Epidermal melanocyte (primary cell): ENCODE measurements around the gene DHRS9.

Source experiments
- DNase-seq: peaks from one replicate; pipeline ENCODE4 v3.0.0; 2011; ENCODE audit warnings: low spot score; ENCODE audit not compliant: insufficient read length

The DHRS9 gene

DNA sequence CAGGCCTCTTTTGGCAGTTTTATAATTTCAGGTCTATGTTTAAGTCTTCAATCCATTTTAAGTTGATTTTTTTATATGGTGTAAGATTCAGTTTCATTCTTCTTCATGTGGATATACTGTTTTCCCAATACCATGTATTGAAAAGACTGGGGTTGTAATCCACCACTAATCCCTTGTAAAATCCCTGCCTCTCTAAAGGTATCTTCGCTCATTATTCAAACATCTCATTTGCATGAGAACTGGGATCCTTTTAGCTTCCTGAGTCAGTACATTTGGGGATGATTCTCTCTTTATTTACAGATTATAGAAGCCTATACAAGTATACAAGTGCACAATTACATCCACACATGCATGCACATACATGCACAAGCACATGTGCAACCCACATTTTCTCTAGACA, 25.3 kb downstream of the DHRS9 start:
- no peak for DNase-seq

DNA sequence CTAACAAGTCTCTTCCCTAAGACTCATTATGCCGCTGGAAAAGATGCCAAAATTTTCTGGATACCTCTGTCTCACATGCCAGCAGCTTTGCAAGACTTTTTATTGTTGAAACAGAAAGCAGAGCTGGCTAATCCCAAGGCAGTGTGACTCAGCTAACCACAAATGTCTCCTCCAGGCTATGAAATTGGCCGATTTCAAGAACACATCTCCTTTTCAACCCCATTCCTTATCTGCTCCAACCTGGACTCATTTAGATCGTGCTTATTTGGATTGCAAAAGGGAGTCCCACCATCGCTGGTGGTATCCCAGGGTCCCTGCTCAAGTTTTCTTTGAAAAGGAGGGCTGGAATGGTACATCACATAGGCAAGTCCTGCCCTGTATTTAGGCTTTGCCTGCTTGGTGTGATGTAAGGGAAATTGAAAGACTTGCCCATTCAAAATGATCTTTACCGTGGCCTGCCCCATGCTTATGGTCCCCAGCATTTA, 26.3 kb downstream of the DHRS9 start:
- DNase-seq: peak; percentile 70

GRCh38 chr2:169104848-169105247, 35.5 kb downstream of the DHRS9 start:
- DNase-seq: no peak

DNA sequence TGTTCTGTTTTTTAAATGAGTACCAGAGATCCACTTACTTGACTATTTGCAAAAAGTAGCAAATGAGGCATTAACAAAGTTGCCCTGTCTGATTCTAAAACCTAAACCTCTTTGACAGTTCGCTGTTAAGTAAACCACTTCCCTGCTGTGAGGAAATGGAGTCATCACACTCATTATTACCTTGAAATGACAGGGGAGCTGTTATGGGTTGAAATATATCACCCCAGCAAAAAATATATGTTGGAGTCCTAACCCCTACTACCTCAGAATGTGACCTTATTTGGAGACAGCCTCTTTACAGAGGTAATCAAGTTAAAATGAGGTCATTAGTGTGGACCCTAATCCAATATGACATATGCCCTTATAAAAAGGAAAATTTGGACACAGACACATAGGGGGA, 36.1 kb downstream of the DHRS9 start:
- no peak for DNase-seq

DNA sequence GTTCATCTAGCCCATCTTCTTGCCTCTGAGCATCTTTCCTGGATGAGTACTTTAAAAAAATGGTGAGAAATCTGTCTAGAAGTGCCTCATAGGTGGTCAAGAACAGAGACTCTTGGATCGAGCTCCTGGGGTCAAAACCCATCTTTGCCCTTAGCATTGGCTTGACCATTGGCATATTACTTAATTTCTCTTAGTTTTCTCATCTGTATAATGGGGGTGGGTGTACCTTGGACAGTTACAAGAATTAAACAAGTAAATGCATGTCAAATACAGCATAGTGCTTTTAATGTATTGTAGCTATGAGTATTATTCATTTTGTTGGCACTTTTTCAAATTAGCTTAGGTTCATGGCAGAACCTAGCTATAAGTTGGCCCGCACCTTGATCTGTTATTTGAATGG, 36.8 kb downstream of the DHRS9 start:
- no peak for DNase-seq

GRCh38 chr2:169106563-169107545, 37.5 kb downstream of the DHRS9 start:
- DNase-seq: no peak

DNA sequence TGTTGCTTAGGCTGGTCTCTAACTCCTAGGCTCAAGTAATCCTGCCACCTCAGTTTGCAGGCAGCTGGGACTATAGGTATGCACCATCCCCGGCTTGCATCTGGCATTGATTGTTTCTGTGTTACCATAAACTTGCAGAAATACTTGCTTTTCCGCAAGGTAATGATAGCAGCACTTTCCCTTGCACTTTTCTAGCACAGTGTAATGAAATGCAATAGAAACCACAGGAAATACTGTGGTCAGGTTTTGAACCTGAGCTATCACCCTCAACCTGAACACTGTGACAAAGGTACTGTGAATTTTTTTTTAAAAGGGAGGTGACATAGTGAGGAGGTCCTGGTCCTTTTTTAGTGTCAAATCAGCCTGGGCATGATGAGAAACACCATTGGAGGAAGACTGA, 38.3 kb downstream of the DHRS9 start:
- no peak for DNase-seq

- no peak for DNase-seq
Observed at GRCh38 chr2:169108099-169108884, 38.9 kb downstream of the DHRS9 start.

GRCh38 chr2:169109502-169110409, 40.4 kb downstream of the DHRS9 start:
- DNase-seq: peak; percentile 86

- DNase-seq: no peak
Observed at GRCh38 chr2:169110419-169110818, 41.1 kb downstream of the DHRS9 start.

DNA sequence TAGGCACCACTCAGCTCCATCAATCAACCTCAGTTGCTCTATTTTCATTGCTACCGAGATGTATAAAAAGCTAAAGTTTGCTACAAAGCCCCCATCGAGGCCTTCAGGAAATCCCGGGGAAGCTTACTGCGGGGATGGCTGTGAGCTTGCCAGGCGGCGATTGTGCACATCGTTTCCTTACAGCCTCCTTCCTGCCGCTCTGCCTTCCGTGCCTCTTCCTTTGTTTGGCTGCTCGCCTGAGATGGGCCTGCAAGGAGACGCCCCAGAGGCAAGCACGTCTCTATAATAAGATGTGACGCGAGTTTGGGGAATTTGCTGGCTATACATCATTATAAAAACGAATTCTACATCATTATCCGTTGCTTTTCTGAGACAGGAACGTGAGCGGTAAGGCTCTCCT, 41.6 kb downstream of the DHRS9 start:
- no peak for DNase-seq

DNA sequence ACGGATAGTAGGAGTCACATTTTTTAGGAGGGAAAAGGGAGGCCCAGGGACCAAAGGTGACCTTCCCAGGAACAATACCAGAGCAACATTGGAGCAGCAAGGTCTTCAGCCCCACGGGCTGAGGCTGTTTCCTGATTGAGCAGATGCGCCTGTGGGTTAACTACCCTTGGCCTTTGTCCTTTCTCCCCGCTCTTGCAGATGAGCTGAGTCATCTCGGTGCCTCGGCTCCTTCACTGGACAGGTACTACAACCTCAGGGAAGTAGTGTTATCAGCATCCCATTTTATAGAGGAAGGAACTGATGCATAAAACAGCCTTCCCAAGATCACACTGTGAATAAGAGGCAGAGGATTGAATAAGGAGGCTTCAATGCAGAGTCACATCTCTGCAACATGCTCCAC, 43.5 kb downstream of the DHRS9 start:
- DNase-seq: no peak

DNA sequence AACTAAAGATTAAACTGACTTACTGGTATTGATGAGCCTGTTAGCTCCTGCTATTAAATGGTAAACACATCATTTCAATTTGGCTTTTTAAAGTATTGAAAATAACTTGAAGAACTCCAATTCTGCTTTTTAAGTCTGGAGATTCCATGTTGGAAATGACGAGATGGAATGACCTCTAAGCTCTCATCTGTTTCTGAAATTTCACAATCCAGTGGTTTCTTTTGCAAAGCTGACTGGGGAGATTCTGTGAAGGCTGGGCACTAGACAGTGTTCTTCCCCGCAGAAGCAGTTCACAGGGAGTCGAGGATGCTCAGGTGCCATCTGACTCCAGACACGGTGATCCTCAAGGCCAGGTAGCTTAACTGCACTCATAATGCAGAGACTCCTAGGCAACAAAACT, 44.7 kb downstream of the DHRS9 start:
- DNase-seq: no peak

GRCh38 chr2:169116327-169116726, 47.0 kb downstream of the DHRS9 start:
- DNase-seq: no peak

DNA sequence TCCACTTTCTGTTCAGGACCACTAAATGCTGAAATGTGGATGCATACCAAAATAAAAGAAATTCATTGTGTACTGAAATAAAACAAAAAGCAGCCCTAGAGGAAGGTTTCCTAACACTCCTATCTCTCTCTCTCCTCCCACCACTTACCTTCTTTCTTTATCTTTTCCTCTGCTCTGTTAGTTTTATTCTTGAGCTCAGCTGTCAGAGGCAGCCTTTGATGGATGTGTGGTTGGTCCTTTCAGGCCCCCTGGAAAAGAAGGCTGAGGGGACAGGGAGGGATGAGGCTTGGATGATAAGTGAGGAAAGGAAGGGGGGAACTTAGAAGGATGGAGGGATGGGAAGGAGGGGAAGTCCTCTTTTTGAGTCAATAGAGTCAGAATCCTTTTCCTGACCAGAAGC, 47.6 kb downstream of the DHRS9 start:
- no peak for DNase-seq

GRCh38 chr2:169118060-169118459, 48.7 kb downstream of the DHRS9 start:
- DNase-seq: no peak

DNA sequence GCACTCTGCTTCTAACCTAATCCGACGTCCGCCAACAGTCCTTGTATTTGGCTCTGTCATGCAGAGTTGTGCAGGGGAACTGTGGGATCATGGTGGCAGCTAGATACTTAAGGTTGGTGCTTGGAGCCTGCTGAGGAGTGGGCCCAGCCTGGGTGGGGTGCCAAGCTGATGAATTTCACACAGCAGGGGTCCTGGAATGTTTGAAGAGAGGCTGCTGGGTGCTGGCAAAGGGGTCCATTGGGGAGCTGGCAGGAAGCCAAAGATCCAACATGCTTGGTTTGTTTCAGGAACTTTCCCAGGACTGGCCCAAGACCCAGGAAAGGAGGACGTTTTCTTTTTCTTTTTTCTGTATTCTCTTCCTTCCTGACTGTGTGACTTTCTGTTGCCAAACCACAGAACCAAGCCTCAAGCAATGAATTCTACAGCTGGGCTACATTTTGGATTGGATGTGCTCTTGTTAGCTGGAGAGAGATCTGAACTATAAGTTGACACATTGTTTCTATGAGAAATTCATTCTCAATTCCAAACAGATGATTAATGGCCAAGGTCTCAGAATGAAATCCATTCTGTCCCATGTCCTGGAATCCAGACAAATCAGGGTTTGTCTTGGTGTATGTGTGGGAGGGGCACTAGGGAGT, 49.9 kb downstream of the DHRS9 start:
- peak; percentile 66 for DNase-seq

- no peak for DNase-seq
Observed at GRCh38 chr2:169119851-169120250, 50.5 kb downstream of the DHRS9 start.

- DNase-seq: no peak
Observed at GRCh38 chr2:169129703-169130243, 60.4 kb downstream of the DHRS9 start.
